ENCODE measurements around the gene CHTF18.
"Not testable (repeated sequence)": the region's sequence is repeated elsewhere in the genome, so short reads cannot be mapped to it uniquely, and the experiment has no call there.

The CHTF18 gene

DNA sequence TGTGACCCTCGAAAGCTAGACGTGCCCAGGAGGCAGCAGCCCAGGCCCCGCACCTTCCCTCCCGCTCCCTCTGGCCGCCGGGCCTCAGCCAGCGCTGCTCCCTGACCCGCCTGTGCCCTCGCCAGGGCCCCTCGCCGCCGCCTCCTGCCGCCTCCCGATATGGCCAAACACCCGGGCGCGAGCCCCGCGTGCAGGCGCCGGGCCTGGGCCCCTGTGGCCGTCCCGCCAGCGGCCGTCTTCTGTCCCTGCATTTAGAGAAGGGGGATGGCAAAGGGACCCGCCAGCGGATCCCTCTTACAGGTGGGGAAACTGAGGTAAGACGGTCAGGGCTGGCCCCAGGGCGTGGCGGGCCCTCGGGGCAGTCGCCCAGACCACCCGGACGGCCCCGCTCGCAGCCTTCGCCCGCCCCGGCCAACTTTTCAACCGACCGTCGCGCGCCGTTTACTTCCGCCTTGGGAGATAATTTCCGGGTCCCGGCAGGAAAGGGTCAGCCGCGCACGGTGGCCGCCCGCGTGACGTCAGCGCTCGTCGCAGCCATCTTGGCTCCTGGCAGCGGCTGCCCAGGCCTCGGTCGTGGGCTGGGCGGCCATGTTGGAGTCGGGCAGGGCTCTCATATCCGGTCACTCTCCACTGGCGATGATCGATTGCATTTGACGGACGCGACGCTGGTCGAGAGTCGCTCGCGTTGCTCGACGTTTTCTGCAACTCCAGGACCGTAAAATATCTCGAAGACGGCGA is 19.1 kb downstream of the CHTF18 start:
- peak; percentile 79 to 80 for DNase-seq (ENCODE audit: low read depth in 2 of 2)

DNA sequence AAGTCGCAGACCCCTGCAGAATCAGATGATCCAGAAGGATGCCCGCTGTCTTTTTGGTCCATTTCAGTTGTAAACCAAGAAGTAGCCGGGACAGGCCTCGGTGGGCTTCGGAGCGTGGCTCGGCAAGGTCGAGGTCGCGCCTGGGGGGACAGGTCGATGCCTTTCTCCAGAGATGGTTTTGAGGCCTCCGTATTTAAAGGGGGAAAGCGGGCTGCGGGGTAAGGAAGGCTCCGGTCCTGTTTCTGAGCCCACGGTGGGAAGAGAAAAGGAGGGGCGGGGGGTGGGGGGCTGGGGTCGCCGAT is 19.6 kb downstream of the CHTF18 start:
- no peak for DNase-seq (ENCODE audit: low read depth in 2 of 2)

DNA sequence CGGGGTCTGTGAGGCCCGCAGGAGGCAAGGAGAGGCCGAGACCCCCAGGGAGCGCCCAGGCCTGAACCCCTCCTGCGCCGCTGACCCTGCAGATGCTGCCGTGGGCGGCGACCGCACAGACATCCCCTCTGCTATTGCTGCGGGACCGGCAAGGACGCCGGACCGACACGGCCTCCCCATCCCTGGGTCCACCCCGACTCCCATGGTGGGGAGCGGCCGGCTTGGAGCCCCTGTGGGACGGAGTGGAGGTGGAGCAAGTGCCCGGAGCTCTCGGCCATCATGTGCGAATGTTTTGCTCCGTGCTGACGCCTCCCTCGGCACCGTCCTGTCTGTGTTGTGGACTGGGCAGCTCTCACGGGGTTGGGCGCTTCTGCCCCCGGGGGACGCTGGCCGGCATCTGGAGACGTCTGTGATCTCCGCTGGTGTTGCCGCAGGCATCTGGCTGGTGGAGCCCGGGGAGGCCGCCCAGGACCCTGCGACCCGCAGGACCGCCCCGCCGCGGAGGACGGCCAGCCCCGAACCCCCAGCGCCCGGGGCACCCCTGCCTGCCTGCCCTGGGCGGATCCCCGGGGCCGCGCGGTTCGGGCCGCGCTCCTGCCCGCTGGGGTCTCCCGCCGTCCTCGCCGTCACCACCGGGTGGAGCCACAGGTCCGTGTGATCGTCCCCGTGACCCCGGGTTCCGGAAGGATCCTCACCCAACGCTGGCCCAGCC is 24.9 kb downstream of the CHTF18 start:
- DNase-seq (ENCODE audit: low read depth in 2 of 2): peak; percentile 38 to 41

DNA sequence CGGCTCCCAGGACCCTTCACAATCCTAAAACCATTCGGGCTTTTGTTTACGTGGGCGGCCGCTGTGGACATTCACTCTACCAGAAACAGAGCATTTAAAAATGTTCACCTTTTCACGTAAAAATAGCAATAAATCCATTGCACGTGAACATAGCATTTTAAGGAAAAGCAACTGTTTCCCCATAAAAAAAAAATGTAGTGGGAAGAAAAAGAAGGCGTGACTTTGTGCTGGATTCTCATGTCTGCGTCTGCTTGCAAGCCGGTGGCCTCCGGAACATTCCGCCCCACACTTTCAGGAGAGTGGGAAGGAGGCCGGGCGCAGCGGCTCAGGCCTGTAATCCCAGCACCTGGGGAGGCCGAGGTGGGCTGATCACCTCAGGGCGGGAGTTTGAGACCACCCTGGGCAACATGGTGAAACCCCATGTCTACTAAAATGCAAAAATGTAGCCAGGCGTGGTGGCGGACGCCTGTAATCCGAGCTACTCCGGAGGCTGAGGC is 25.5 kb downstream of the CHTF18 start:
- DNase-seq (ENCODE audit: low read depth in 2 of 2): no peak

DNA sequence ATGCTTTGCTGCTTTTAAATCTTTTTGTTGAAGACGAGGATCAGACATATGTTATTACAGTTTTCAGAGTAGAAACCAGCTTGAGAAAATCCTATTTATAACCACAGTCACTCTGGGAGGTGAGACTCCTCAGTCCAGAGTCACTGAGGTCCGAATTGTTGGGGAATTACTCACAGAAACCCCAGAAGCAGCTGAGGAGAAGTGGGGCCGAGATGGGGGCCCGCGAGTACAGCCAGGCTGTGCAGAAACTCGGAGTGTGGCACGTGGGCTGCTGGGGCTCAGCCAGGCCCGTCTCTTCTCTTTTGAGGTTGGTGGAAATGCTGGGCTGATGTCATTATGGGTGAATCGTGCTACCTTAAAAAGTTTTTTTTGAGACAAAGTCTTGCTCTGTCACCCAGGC is 26.6 kb downstream of the CHTF18 start:
- DNase-seq (ENCODE audit: low read depth in 2 of 2): no peak

DNA sequence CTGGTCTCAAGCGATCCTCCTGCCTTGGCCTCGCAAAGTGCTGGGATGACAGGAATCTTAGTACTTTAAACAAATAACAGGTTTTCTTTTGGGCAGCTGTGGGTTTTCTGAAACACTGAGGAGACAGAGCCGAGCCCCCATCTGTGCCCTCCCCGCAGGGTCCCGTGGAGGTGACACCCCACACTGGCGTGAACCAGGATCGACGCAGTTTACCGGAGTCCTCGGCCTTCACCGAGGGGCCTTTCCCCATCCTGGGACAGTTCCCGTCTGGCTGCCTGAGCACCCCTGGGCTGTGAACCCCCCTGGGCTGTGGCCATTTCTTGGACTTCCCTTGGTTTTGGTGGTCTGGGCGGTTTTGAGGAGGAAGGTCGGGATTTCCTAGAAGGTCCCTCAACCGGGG is 27.4 kb downstream of the CHTF18 start:
- DNase-seq (ENCODE audit: low read depth in 2 of 2): no peak

DNA sequence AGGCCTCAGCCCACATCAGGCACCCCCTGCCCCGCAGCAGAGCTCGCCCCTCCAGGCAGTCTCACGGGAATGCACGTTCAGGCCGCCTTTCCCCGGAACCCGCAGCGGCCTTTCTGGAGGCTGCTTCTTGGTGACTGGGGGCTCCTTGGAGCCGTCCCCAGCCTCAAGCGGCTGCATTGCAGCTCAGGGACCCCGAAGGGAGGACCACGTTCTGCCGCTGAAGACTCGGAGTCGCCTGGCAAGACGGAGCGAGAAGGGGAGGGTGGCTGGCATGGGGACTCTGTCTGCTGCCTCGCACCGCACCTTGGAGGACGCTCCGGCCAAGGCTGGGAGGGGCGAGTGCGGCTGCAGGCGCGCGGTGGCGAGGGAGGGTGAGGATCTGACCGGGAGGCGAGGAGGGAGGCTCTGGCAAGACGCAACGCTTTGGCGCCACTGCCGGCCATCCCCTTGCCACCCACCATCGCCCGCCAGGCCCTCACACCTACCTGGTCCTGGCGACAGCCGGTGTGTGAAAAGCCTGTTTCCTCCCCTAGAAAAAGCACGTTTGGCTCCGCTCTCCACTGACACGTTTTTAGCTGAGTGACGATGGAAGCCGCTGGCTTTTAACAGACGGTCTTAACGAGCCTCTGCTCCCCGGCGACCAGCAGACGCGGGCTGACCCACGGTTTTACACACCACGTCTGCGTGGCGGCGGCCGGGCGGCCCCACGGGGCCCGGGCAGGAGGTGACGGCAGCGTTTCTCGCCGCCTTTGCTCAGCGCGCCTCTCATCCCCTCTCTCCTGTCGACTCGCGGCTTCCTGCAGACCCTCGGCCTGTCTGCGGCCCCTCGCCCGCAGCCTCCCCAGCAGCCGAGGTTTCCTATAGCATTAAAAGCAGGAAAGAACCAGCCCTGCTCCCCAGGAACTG is 28.8 kb downstream of the CHTF18 start:
- DNase-seq (ENCODE audit: low read depth in 2 of 2): no peak

DNA sequence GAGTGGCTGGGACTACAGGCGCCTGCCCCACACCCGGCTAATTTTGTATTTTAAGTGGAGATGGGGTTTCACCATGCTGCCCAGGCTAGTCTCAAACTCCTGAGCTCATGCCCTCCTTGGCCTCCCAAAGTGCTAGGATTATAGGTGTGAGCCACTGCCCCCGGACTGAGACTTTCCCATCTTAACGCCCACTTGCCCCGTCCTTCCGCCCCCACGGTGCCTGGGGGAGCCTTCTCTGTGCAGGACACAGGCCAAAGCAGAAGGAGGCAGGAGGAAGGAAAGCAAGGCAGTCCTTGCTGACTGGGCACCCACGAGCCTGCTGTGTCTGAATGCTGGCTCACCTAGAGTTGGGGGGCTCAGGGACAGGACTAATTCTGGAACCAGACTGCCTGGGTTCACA is 29.7 kb downstream of the CHTF18 start:
- DNase-seq (ENCODE audit: low read depth in 2 of 2): no peak

DNA sequence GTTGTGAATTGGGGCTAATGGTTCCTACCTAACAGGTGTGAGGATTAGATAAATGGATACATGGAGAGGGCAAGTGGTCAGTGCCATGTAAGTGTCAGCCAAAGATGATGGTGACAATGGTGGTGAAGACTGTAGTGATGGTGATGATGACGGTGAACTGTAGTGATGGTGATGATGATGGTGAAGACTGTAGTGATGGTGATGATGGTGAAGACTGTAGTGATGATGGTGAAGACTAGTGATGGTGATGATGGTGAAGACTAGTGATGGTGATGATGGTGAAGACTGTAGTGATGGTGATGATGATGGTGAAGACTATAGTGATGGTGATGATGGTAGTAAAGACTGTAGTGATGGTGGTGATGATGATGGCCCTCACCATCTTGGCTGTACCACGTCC is 30.2 kb downstream of the CHTF18 start:
- DNase-seq (ENCODE audit: low read depth in 2 of 2): no peak

DNA sequence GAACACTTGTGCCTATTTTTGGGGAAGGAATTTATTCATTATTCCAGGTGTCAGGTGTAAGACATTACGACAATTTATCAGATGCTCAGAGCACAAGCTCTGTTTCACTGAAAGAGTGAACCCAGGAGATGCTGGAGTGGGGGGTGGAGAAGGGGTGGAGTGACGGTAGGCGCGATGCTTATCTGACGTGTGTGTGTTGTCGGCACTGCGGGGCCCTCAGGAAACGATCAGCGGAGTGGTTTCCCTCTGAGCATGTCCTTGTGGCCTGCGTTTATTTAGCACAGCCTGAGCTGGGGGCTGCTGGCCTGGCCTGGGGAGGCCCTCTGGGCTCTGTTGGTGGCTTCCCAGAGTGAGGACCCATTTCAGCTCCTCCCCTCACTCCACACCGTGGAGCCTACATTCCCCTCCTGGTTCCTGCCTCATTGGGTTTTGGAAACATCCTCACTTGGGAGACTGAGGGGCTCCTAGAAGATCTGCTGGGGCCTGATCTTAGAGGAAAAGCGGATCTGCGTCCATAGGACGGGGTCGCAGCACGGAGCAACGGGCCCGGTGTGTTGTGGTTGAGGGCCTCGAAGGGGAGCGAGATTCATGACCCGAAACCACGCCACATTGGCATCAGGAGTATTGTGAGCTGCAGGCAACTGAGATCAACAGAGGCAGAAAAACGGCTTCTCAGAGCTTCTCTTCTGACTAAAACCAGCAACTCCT is 31.1 kb downstream of the CHTF18 start:
- no peak for DNase-seq (ENCODE audit: low read depth in 2 of 2)

DNA sequence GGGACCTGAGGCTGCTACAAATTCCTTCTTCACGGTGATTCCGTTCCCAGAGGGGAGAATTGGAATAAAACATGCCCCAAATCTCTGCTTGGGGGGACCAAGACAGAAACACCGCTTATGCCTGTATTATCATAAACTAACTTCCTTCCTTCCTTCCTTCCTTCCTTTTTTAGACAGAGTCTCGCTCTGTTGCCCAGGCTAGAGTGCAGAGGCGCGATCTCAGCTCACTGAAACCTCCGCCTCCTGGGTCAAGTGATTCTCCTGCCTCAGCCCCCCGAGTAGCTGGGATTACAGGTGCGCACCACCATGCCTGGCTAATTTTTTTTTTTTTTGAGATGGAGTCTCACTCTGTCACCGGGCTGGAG is 31.6 kb downstream of the CHTF18 start:
- DNase-seq (ENCODE audit: low read depth in 2 of 2): not testable (repeated sequence)

DNA sequence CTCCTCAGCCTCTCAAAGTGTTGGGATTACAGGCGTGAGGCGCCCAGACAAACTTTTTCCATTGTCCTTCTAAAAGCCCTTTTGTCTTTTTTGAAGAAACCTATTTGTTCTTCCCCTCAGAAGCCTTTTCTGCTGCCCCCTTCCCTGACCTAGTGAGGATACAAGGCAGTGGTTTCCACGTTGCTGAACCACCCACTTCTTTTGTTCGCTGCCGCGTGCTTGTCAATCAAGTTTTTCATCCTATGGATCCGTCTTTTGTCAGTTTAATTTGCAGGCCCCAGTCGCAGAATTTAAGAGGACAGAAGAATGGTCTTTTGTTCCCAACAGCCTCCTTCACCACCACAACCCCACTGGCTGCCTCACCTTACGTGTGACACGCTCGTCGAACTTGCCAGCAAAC is 32.3 kb downstream of the CHTF18 start:
- no peak for DNase-seq (ENCODE audit: low read depth in 2 of 2)

DNA sequence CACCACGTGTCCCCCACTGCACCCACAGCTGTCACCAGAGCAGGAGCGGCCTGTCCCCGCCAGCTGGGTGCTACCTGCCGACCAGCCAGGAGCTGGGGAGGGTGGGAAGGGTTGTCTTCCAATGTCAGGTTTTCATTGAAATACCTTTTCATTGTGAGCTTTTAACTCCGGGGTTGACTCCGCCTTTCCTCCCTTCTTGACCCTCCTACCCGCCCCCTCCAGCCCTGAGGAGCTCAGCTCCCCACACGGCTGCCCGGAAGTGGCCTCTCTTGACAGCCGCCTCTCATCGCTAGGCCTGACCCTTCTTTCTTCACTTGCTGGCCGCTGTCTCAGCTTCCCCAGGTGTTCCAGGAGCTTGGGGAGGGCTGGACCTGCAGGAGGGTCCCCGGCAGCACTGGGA is 33.3 kb downstream of the CHTF18 start:
- DNase-seq (ENCODE audit: low read depth in 2 of 2): no peak

DNA sequence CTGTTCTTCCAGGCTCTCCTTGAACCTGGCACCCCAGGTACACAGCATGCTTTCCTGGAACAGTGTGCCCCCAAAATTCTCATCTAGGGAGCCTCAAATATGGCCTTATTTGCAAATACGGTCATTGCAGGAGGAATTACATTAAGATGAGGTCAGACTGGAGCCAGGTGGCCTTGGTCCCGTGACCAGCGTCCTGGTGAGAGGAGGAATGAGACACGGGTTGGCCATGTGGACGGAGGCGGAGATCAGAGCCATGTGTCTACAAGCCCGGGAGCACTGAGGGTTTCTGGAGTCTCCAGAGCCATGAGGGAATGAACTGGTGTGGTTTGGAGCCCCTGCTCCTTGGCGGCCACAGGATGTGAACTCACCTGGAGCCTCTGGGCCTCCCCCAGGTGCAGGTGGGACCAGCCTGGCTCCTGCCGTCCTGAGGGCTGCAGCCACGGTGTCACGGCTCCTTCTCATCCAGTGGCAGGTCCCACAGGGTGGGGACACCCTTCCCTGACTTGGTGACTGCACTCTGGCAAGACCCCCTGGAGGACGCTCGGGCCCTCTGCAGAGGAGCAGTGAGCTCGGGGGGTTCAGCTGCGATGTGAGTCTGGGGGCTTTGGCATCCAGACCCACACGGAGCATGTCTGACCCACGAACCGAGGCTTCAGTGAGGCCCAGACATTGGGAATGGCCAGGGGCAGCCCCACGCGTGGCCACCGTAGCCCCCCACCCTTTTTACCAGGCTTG is 33.9 kb downstream of the CHTF18 start:
- DNase-seq (ENCODE audit: low read depth in 2 of 2): no peak

DNA sequence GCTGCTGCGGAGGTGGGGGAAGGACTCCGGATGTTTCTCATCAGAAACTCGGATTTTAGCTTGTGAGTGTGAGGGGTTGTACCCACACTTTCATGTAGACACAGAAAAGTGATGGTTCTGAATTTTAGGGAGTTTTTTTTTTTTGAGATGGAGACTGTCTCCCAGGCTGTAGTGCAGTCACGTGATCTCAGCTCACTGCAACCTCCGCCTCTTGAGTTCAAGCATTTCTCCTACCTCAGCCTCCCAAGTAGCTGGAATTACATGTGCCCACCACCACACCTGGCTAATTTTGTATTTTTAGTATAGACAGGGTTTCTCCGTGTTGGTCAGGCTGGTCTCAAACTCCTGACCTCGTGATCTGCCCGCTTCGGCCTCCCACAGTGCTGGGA is 34.5 kb downstream of the CHTF18 start:
- DNase-seq (ENCODE audit: low read depth in 2 of 2): no peak

DNA sequence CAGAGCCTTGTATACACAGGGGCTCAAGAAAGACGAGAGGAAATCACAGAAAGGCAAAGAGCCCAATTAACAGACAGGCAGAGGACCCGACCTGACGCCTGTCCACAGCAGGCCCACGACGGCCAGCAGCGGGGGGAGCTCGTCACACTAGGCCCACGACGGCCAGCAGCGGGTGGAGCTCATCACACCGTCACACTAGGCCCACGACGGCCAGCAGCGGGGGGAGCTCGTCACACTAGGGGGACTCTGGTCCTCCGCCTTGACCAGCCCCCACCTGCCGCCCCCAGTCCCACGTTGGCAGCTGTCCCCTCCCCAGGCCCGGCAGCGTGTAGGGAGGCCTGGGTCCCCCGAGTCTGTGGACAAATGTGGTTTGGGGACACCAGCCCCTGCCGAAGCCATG is 35.8 kb downstream of the CHTF18 start:
- no peak for DNase-seq (ENCODE audit: low read depth in 2 of 2)

DNA sequence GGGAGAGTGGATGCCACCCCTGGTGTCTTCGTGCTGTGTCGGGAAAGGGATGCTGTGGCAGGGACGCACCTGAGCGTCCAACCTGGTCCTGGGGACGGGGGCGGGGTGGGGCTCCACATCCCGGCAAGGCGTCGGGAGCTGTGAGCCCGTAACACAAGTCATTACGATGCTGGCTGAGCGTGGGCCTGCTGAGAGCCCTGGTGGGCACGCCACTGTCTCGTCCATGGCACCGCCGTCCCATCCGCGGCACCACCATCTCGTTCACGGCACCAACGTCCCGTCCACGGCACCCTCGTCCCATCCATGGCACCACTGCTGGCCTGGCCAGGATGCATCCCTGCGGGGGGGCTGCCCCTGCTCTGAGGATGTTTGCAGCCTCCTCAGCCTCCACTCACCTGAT is 36.2 kb downstream of the CHTF18 start:
- no peak for DNase-seq (ENCODE audit: low read depth in 2 of 2)

DNA sequence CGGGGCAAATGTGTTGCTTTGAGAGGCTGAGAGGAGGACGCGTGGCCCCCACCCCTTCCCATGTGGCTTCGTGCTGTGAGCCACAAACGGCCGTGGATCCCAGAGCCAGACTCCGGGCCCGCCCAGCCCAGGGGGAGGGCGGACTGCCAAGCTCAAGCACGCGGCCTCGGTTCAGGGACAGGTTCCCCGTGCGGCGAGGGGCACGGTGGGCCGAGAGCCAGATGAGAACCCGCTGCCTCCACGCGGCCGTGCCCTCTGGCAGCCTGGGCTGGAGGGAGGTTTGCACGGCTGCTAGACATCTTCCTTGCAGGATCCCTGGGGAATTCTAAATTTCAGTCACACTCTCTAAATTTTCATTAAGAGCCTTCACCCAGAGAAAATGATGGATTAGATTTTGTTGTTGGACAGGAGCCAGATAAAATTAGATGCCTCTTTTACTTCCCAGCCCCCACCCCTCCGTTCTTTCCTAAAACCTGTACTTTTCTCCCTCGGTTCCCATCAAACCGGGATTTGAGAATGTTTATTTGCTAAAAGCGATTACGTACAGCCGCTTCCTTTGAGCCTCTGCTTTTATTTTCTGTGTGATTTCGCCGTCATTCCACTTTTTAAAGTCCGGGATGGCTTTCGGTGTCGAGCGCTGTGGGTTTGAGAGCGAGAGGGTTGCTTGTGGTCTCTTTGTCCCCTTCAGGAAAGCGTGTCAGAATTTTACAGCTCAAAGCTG is 37.1 kb downstream of the CHTF18 start:
- DNase-seq (ENCODE audit: low read depth in 2 of 2): no peak

DNA sequence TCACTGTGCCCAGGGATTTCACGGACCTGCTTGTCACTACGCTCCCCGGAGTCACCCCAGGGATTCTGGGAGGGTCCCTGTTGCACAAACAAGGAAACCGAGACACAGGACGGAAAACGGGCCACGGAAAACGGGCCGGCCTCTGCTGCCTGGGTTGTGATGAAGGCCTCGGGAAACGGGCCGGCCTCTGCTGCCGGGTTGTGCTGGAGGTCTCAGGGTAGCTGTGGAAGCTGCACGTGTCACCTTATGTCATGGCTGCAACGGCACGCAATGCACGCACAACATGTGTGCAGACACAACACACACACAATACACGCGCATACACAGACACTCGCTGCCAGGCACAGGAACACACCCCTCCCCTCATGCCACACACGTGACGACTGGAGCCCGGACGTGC is 39.1 kb downstream of the CHTF18 start:
- no peak for DNase-seq (ENCODE audit: low read depth in 2 of 2)

DNA sequence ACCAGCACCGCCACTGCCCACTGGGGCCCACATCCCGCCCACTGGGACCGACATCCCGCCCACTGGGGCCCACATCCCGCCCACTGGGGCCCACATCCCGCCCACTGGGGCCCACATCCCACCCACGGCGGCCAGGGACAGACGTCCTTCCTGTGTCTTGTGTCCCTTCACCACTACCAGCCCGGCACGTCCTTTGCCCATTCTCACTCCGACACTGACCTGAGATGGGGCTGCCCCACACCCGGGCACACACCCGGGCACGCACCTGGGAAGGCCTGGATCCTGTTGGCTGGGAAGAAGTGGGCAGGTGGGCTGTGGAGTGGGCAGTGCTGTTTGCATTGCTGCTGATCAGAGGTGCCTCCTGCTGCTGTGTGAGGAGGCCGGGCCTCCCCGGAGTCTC is 40.5 kb downstream of the CHTF18 start:
- DNase-seq (ENCODE audit: low read depth in 2 of 2): no peak
